ENCODE data around the gene FOXM1. TPM values are rescaled to one million over a fixed set of nuclear protein-coding genes. Genes with fewer than 3 reads are reported as not detected.

FOXM1 gene
- total and polyA plus RNA-seq, 2 of the 13 experiments (the other 11 are each of a cell fraction or from before 2014, with no cell fraction given): 17.1 to 25.9 TPM

DNA sequence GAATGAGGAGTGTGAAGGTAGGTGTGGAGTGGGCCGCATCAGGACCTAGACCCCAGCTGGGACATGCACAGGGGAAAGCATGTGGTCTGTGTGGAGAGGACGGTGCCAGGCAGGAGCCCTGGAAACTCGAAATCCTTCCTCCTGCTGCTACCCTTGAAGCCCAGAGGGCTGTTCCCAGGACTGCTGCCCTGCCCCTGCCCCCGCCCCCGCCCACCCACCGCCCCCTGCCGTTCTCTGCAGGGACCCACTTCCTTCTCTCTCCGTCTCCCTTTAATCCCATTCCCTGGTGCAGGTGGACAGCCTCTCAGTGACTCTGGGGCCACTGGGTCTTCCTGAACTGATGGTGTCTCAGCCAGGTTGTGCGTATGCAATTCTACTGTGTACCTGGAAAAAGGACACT is 56.5 kb downstream of the FOXM1 start:
- Histone ChIP-seq H3K27ac (ENCODE audit: extremely low read length, insufficient read depth, low read length) (no peak overlapping the region), H3K9me3 (ENCODE audit: low read length) (no peaks in the 10 kb centered on the region), H3K27me3 (ENCODE audit: control insufficient read depth in 1 of 2, insufficient read depth in 2 of 2, low read length in 2 of 2) (no peaks in the 10 kb centered on the region), H3K4me1 (ENCODE audit: insufficient read depth, low read length) (no peaks in the 10 kb centered on the region), H3K4me3 (replicated peaks in 1 of 3; ENCODE audit: insufficient read depth in 1 of 3, low read depth in 2 of 3, low read length in 3 of 3) (no peak overlapping the region), H4K20me1 (ENCODE audit: insufficient read depth, low read length) (no peaks in the 10 kb centered on the region; the same call in 1 of the 2 replicates), H2AFZ (ENCODE audit: low read length) (no peak overlapping the region), H3K9ac (ENCODE audit: insufficient read depth, low read depth, low read length) (no peak overlapping the region), H3K79me2 (ENCODE audit: insufficient read depth, low read length) (no peaks in the 10 kb centered on the region), H3K36me3 (replicated peaks in 1 of 2; ENCODE audit: control insufficient read depth in 1 of 2, insufficient read depth in 2 of 2, low read length in 2 of 2) (peaks cover 22 to 63% of the 10 kb centered on the region in 2 experiments), H3K4me2 (ENCODE audit: low read depth, low read length) (no peak overlapping the region)
- WGBS (ENCODE audit: low lambda C conversion rate): 93% methylated on average over 8 of the region's 9 CpGs
- TF ChIP-seq AKAP8 (CRISPR knock-in tag; IDR thresholded peaks at IDR 0.05) (no peak), ZFP37 (CRISPR knock-in tag; IDR thresholded peaks at IDR 0.05; ENCODE audit: borderline replicate concordance) (no peak), SSRP1 (CRISPR knock-in tag; IDR thresholded peaks at IDR 0.05) (no peak), ZMAT3 (CRISPR knock-in tag; conservative IDR thresholded peaks at IDR 0.05) (no peak), ATAD3A (CRISPR knock-in tag; IDR thresholded peaks at IDR 0.05) (no peak), JARID2 (CRISPR knock-in tag; IDR thresholded peaks at IDR 0.05; ENCODE audit: insufficient replicate concordance) (no peak), ATF3 (CRISPR knock-in tag; IDR thresholded peaks at IDR 0.05) (no peak), GATA4 (IDR thresholded peaks at IDR 0.05; ENCODE audit: borderline replicate concordance, low read depth) (no peak)
- TF ChIP-seq, protein P1, sequence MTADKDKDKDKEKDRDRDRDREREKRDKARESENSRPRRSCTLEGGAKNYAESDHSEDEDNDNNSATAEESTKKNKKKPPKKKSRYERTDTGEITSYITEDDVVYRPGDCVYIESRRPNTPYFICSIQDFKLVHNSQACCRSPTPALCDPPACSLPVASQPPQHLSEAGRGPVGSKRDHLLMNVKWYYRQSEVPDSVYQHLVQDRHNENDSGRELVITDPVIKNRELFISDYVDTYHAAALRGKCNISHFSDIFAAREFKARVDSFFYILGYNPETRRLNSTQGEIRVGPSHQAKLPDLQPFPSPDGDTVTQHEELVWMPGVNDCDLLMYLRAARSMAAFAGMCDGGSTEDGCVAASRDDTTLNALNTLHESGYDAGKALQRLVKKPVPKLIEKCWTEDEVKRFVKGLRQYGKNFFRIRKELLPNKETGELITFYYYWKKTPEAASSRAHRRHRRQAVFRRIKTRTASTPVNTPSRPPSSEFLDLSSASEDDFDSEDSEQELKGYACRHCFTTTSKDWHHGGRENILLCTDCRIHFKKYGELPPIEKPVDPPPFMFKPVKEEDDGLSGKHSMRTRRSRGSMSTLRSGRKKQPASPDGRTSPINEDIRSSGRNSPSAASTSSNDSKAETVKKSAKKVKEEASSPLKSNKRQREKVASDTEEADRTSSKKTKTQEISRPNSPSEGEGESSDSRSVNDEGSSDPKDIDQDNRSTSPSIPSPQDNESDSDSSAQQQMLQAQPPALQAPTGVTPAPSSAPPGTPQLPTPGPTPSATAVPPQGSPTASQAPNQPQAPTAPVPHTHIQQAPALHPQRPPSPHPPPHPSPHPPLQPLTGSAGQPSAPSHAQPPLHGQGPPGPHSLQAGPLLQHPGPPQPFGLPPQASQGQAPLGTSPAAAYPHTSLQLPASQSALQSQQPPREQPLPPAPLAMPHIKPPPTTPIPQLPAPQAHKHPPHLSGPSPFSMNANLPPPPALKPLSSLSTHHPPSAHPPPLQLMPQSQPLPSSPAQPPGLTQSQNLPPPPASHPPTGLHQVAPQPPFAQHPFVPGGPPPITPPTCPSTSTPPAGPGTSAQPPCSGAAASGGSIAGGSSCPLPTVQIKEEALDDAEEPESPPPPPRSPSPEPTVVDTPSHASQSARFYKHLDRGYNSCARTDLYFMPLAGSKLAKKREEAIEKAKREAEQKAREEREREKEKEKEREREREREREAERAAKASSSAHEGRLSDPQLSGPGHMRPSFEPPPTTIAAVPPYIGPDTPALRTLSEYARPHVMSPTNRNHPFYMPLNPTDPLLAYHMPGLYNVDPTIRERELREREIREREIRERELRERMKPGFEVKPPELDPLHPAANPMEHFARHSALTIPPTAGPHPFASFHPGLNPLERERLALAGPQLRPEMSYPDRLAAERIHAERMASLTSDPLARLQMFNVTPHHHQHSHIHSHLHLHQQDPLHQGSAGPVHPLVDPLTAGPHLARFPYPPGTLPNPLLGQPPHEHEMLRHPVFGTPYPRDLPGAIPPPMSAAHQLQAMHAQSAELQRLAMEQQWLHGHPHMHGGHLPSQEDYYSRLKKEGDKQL (CRISPR knock-in tag; IDR thresholded peaks at IDR 0.05; ENCODE audit: low read depth): no peak
- no peak for FAIRE-seq
- POLR2A ChIA-PET: no interaction called here
- DNase-seq (ENCODE audit: low spot score): no peak
- intact Hi-C loops (cut with micrococcal nuclease; ENCODE audit: unreplicated experiment): no loop called here
- CTCF ChIA-PET (ENCODE audit: low intra/inter-chr PET ratio, low total read pairs): no interaction called here
- no TSS peak for BruUV-seq (replicated peaks)
- no peak for ATAC-seq
- in situ Hi-C loops (cut with HindIII; ENCODE audit: extremely low pct_ligation_motif_present, low pct_unique_long_range_greater_than_20kb): no loop called here
